H1 (cell line): ENCODE data around the gene MXRA7. TPM values are rescaled to one million over a fixed set of nuclear protein-coding genes. Genes with fewer than 3 reads are reported as not detected.

Source experiments
- CTCF ChIA-PET: fragments of 300-600 bp; sonication (Branson Sonifier 250); formaldehyde crosslinking; loops from one replicate; lab custom pipeline; 2021; ENCODE audit not compliant: partially characterized antibody; lab: Charles Lee
- POLR2A ChIA-PET: fragments of 300-600 bp; sonication (Branson Sonifier 250); formaldehyde crosslinking; loops from one replicate; lab custom pipeline; 2021; ENCODE audit warnings: inconsistent platforms; ENCODE audit not compliant: partially characterized antibody; lab: Charles Lee
- DNase-seq, 2 experiments: peaks; one replicate each; pipeline versions ENCODE4 v3.0.0 to v3.0.0-alpha.2; 2010 to 2022; ENCODE audit warnings: low spot score in 2 of 2, low read depth in 1 of 2, mixed read lengths in 1 of 2
- FAIRE-seq: peaks from 2 replicates; lab custom pipeline; 2011; peaks lifted over from hg19 to GRCh38; lab: Jason Lieb, UNC
- H2AFZ ChIP-seq: 2 replicates; pipeline ENCODE4 v1.8.1; 2012; ENCODE audit warnings: low read length, inconsistent platforms
- H2AK5ac ChIP-seq: 2 replicates; pipeline ENCODE4 v1.6.1; 2013; ENCODE audit warnings: low read depth, low read length
- H2BK120ac ChIP-seq: replicated peaks from 2 replicates; pipeline ENCODE3; 2013; ENCODE audit warnings: low read depth, low read length, inconsistent platforms
- H2BK12ac ChIP-seq: 2 replicates; pipeline ENCODE4 v1.6.1; 2013; ENCODE audit warnings: low read depth, low read length
- H2BK15ac ChIP-seq: 2 replicates; pipeline ENCODE4 v1.6.1; 2013; ENCODE audit warnings: low read length
- H2BK20ac ChIP-seq: 2 replicates; pipeline ENCODE4 v1.6.1; 2013; ENCODE audit warnings: low read length
- H2BK5ac ChIP-seq: 2 replicates; pipeline ENCODE4 v1.6.1; 2013; ENCODE audit warnings: low read depth, low read length
- H3K14ac ChIP-seq: 2 replicates; pipeline ENCODE4 v1.6.1; 2013; ENCODE audit warnings: inconsistent platforms; ENCODE audit not compliant: insufficient read length
- H3K18ac ChIP-seq: 2 replicates; pipeline ENCODE4 v1.6.1; 2013; ENCODE audit warnings: low read length; ENCODE audit errors: extremely low read depth
- H3K23ac ChIP-seq: 2 replicates; pipeline ENCODE4 v1.6.1; 2013; ENCODE audit warnings: inconsistent platforms; ENCODE audit not compliant: insufficient read length
- H3K23me2 ChIP-seq: 2 replicates; pipeline ENCODE4 v1.6.1; 2013; ENCODE audit warnings: low read depth, low read length
- H3K27ac ChIP-seq: 2 replicates; pipeline ENCODE4 v1.6.1; 2011; ENCODE audit warnings: low read depth, low read length, inconsistent platforms
- H3K27me3 ChIP-seq, 4 experiments: replicated peaks in 1 of 4; 1 replicate in 1 of 4; 2 replicates in 3 of 4; pipeline versions ENCODE4 v1.6.1 to v1.8.1; 2011 to 2013; ENCODE audit warnings: low read length in 3 of 4, mild to moderate bottlenecking in 3 of 4, inconsistent platforms in 2 of 4, mixed read lengths in 2 of 4, moderate library complexity in 1 of 4; ENCODE audit not compliant: control insufficient read depth in 3 of 4, insufficient read depth in 3 of 4; ENCODE audit errors: extremely low read depth in 1 of 4
- H3K36me3 ChIP-seq, 4 experiments: 2 replicates each; pipeline versions ENCODE4 v1.6.1 to v1.8.1; 2011 to 2013; ENCODE audit warnings: mild to moderate bottlenecking in 4 of 4, low read length in 3 of 4, moderate library complexity in 2 of 4, control low read depth in 1 of 4, inconsistent platforms in 1 of 4; ENCODE audit not compliant: insufficient read depth in 4 of 4, control insufficient read depth in 2 of 4
- H3K4ac ChIP-seq: replicated peaks from 2 replicates; pipeline ENCODE3; 2013; ENCODE audit warnings: low read length, low read depth, mixed read lengths, inconsistent platforms; ENCODE audit not compliant: insufficient read length
- H3K4me1 ChIP-seq, 4 experiments: replicated peaks in 1 of 4; 1 replicate in 1 of 4; 2 replicates in 3 of 4; pipeline versions ENCODE4 v1.6.1 to v1.8.1; 2011 to 2013; ENCODE audit warnings: low read length in 3 of 4, inconsistent platforms in 2 of 4, mixed read lengths in 1 of 4; ENCODE audit not compliant: insufficient read depth in 4 of 4, control insufficient read depth in 3 of 4
- H3K4me2 ChIP-seq, 2 experiments: 2 replicates each; pipeline versions ENCODE4 v1.6.1 to v1.8.1; 2011 to 2013; ENCODE audit warnings: low read depth in 2 of 2, low read length in 2 of 2, control low read depth in 1 of 2, inconsistent platforms in 1 of 2, mild to moderate bottlenecking in 1 of 2; ENCODE audit not compliant: insufficient read depth in 1 of 2
- H3K4me3 ChIP-seq, 4 experiments: fragments of 200-600, 300-600 bp in 1 of 4; sonication (generic), shearing (Covaris generic), sonication (Bioruptor Twin) in 1 of 4; 2 replicates each; pipeline versions ENCODE4 v1.5.1 to v1.8.1; 2011 to 2016; ENCODE audit warnings: low read length in 4 of 4, low read depth in 3 of 4, control low read depth in 2 of 4, inconsistent platforms in 2 of 4, mild to moderate bottlenecking in 2 of 4, mixed read lengths in 1 of 4, moderate library complexity in 1 of 4; ENCODE audit not compliant: insufficient read depth in 2 of 4; ENCODE audit errors: extremely low read depth in 1 of 4
- H3K56ac ChIP-seq: replicated peaks from 2 replicates; pipeline ENCODE3; 2013; ENCODE audit warnings: low read depth, mild to moderate bottlenecking, mixed read lengths, low read length, inconsistent platforms; ENCODE audit not compliant: insufficient read length
- H3K79me1 ChIP-seq: 2 replicates; pipeline ENCODE4 v1.6.1; 2013; ENCODE audit warnings: low read depth, low read length, control low read depth
- H3K79me2 ChIP-seq, 2 experiments: 2 replicates each; pipeline versions ENCODE4 v1.6.1 to v1.8.1; 2012 to 2013; ENCODE audit warnings: low read length in 2 of 2, mild to moderate bottlenecking in 2 of 2, inconsistent platforms in 1 of 2; ENCODE audit not compliant: insufficient read depth in 2 of 2, control insufficient read depth in 1 of 2
- H3K9ac ChIP-seq, 4 experiments: replicated peaks in 1 of 4; 1 replicate in 1 of 4; 2 replicates in 3 of 4; pipeline versions ENCODE4 v1.6.1 to v1.8.1; 2011 to 2013; ENCODE audit warnings: low read depth in 3 of 4, low read length in 3 of 4, control low read depth in 2 of 4, mild to moderate bottlenecking in 2 of 4, moderate library complexity in 2 of 4, inconsistent platforms in 1 of 4; ENCODE audit errors: extremely low read depth in 1 of 4
- H3K9me3 ChIP-seq, 2 experiments: 2 replicates each; pipeline versions ENCODE4 v1.6.1 to v1.8.1; 2012 to 2013; ENCODE audit warnings: mild to moderate bottlenecking in 2 of 2, moderate library complexity in 2 of 2, control low read depth in 1 of 2, inconsistent platforms in 1 of 2, low read depth in 1 of 2, low read length in 1 of 2, mixed read lengths in 1 of 2; ENCODE audit not compliant: insufficient read depth in 2 of 2
- H4K20me1 ChIP-seq, 2 experiments: replicated peaks in 1 of 2; 2 replicates each; pipeline versions ENCODE3 to v1.8.1; 2011 to 2013; ENCODE audit warnings: inconsistent platforms in 2 of 2, low read length in 2 of 2, mild to moderate bottlenecking in 1 of 2; ENCODE audit not compliant: insufficient read depth in 2 of 2, control insufficient read depth in 1 of 2
- H4K5ac ChIP-seq: 2 replicates; pipeline ENCODE4 v1.6.1; 2013; ENCODE audit warnings: low read length, low read depth, mixed read lengths, inconsistent platforms; ENCODE audit not compliant: insufficient read length
- H4K8ac ChIP-seq: 2 replicates; pipeline ENCODE4 v1.8.0; 2013; ENCODE audit warnings: mild to moderate bottlenecking, moderate library complexity, low read length, inconsistent platforms; ENCODE audit not compliant: insufficient read depth; ENCODE audit errors: extremely low read depth
- H4K91ac ChIP-seq: replicated peaks from 2 replicates; pipeline ENCODE3; 2013; ENCODE audit warnings: low read length, mixed read lengths, inconsistent platforms; ENCODE audit not compliant: insufficient read length
- CBX8 ChIP-seq: fragments of 300-800, 300-1000 bp; sonication (generic); IDR thresholded peaks from 2 replicates; pipeline ENCODE4 v1.7.1; 2016; ENCODE audit warnings: low read depth, low read length, borderline replicate concordance
- CHD1 ChIP-seq: IDR thresholded peaks from 2 replicates; pipeline ENCODE4 v1.6.1; 2012; ENCODE audit warnings: low read depth, low read length, improper control_type of control experiment
- HDAC6 ChIP-seq: IDR thresholded peaks from one replicate; pipeline ENCODE4 v1.7.1; 2012; ENCODE audit warnings: low read depth, mild to moderate bottlenecking, inconsistent platforms, low read length, moderate library complexity
- NANOG ChIP-seq: IDR thresholded peaks from 2 replicates; pipeline ENCODE4 v1.6.1; 2011; ENCODE audit warnings: low read length, low read depth, mild to moderate bottlenecking, inconsistent platforms; ENCODE audit not compliant: insufficient read depth, poor library complexity, severe bottlenecking
- POLR2AphosphoS5 ChIP-seq: IDR thresholded peaks from 2 replicates; pipeline ENCODE4 v1.6.1; 2011; ENCODE audit warnings: low read depth, low read length
- POU5F1 ChIP-seq: IDR thresholded peaks from 2 replicates; pipeline ENCODE4 v1.6.1; 2011; ENCODE audit warnings: low read depth, mild to moderate bottlenecking, low read length, moderate library complexity
- SP1 ChIP-seq: IDR thresholded peaks from 2 replicates; pipeline ENCODE4 v1.6.1; 2011; ENCODE audit warnings: low read depth, low read length
- TCF12 ChIP-seq: IDR thresholded peaks from 2 replicates; pipeline ENCODE4 v1.6.1; 2011; ENCODE audit warnings: low read depth, mild to moderate bottlenecking, low read length
- ZNF274 ChIP-seq: IDR thresholded peaks from 2 replicates; pipeline ENCODE4 v1.7.0; 2012; ENCODE audit warnings: low read length, borderline replicate concordance; ENCODE audit errors: extremely low read depth
- WGBS, 2 experiments: shearing (Covaris generic) in 1 of 2; methylation state at CpG; one replicate each; pipeline versions ENCODE4 v1.1.6 to v1.1.7; 2013 to 2015; ENCODE audit warnings: low lambda C conversion rate in 2 of 2, mixed read lengths in 2 of 2, inconsistent platforms in 1 of 2, low coverage in 1 of 2, missing lambda C conversion rate in 1 of 2; ENCODE audit not compliant: insufficient replicate concordance in 2 of 2, insufficient coverage in 1 of 2, insufficient read length in 1 of 2; ENCODE audit errors: extremely low coverage in 1 of 2, missing lambda C conversion rate in 1 of 2; 5-methylcytosine and 5-hydroxymethylcytosine counted together
- polyA plus RNA-seq, 7 experiments: library from polyadenylated mRNA; depleted of rRNA in 3 of 7; stranded (reverse) in 5 of 7; unstranded in 2 of 7; fragments of >200 nt in 5 of 7; fragments of 200-250 nt in 2 of 7; gene quantifications; 1 replicate in 5 of 7; 2 replicates in 1 of 7; 4 replicates in 1 of 7; pipeline versions ENCODE4 v1.2.1 to v1.2.3, GENCODE V29; 2011 to 2013; ENCODE audit warnings: missing spikeins in 2 of 7, mixed read lengths in 2 of 7
- total RNA-seq: library from RNA; stranded (reverse); fragmentation: NEBNext Ultra II Directional; extraction: Animal tissue kit (Norgen Biotek cat#: 25700); gene quantifications from 2 replicates; pipeline ENCODE4 v1.2.1, GENCODE V29; 2021

The MXRA7 gene
- total and polyA plus RNA-seq, 2 of the 8 experiments (the other 6 are each of a cell fraction or from before 2014, with no cell fraction given): 17.8 to 26.6 TPM

DNA sequence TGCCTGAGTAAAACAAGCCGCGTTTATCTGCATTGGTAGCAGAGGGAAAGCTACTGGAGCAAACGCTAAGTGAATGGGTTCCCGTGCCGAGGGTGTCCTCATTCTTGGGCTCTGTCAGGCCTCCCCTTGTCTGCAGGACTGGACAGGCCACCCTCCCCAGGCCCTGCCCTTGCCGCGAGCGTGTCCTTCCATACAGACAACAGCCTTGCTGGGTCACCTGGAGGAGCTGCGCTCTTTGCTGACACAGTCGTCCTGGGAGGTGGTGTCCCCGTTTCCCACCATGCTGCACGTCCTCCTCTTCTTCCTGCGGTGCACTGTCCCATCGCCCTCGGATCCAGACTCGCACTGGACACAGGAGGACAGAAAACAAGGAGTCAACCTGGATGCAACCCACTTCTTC, 7.8 kb upstream of the MXRA7 start:
- ChIA-PET CTCF (interaction anchor here (0.6 to 10.2 kb wide), 6 partner anchors 10 to 903 kb away, joined by 3 to 155 read pairs (median 4); no protein-coding TSS in a partner anchor), POLR2A (interaction anchor here (0.8 to 3.5 kb wide), 5 partner anchors 9 to 21 kb away, joined by 3 to 19 read pairs (median 4); partner anchors contain the start of genes JMJD6, METTL23, MFSD11 and SRSF2)
- Histone ChIP-seq H3K23me2 (no peaks in the 10 kb centered on the region), H4K20me1 (peaks cover 0 to 4% of the 10 kb centered on the region in 2 experiments), H3K27me3 (no peaks in the 10 kb centered on the region), H3K4me2 (no peak overlapping the region), H2AK5ac (no peak overlapping the region), H3K56ac (no peak overlapping the region), H3K27ac (no peak overlapping the region), H3K4ac (no peak overlapping the region), H3K23ac (no peak overlapping the region), H3K4me3 (no peak overlapping the region), H3K9me3 (no peaks in the 10 kb centered on the region), H4K8ac (no peak overlapping the region), H3K9ac (no peak overlapping the region), H3K14ac (no peak overlapping the region), H3K36me3 (peaks cover 11 to 59% (median 38%) of the 10 kb centered on the region in 4 experiments; a peak in 7 of 8 replicates), H3K79me2 (no peaks in the 10 kb centered on the region), H2BK15ac (no peak overlapping the region), H4K5ac (no peak overlapping the region), H3K4me1 (no peaks in the 10 kb centered on the region), H2AFZ (no peak overlapping the region), H4K91ac (no peak overlapping the region), H3K18ac (no peak overlapping the region), H3K79me1 (no peaks in the 10 kb centered on the region), H2BK20ac (no peak overlapping the region), H2BK12ac (no peak overlapping the region), H2BK120ac (no peak overlapping the region), H2BK5ac (no peak overlapping the region)
- WGBS, 2 experiments: 89% methylated on average over 16 of the region's 16 CpGs; no CpG with 5 or more reads in 1 of the 2 experiments
- TF ChIP-seq POLR2AphosphoS5 (no peak), ZNF274 (no peak), SP1 (no peak), POU5F1 (no peak), HDAC6 (no peak), NANOG (no peak), CBX8 (no peak), CHD1 (no peak), TCF12 (no peak)
- no peak for DNase-seq
- FAIRE-seq: no peak
